Activated CD4-positive, CD25-positive, alpha-beta regulatory T cell (primary cell): ENCODE results near the gene C3orf52.
"Not testable (repeated sequence)": the region's sequence is repeated elsewhere in the genome, so short reads cannot be mapped to it uniquely, and the experiment has no call there.

ENCODE experiments used
- DNase-seq, 4 experiments: peaks; one replicate each; lab custom pipeline; 2025; lab: John Stamatoyannopoulos, UW

The C3orf52 gene

DNA sequence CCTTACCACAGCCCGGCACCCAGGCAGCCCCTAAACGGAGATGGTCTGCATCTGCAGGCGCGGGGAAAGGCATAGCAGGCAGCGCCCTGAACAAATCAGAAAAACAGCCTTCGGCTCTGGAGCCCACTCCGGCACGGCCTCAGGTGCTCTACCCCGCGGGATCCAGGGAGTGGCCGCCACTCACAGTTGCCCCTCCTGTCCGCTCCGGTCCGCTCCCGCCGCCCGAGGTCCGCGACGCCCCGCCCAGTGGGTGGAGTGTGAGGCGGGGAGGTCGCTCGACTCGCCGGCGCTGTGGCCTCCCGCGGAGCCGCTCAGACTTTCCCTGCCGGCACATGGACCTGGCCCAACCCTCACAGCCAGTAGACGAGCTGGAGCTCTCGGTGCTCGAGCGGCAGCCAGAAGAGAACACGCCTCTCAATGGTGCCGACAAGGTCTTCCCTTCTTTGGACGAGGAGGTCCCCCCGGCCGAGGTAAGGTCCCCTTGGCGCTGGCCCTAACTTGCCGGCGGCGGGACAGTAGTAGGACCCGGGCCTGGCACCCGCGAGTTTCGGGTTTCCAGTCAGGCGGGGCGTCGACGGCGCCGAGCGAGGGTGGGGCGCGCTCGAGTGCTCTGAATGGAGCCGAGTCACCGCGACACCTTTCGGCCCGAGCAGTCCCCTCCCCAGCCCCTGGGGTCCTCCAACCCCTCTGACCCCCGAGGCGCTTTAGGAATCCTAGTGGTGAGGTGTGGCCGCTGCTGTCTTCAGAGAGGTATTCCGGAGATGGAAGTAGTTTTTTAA, at the start of gene C3orf52:
Gene C3orf52, plus strand, starts transcription at position 314 of the 779 bp plus-strand sequence. Its CDS starts 19 bp downstream, at position 333.
- peak; percentile 6 to 17 (median 12) for DNase-seq

DNA sequence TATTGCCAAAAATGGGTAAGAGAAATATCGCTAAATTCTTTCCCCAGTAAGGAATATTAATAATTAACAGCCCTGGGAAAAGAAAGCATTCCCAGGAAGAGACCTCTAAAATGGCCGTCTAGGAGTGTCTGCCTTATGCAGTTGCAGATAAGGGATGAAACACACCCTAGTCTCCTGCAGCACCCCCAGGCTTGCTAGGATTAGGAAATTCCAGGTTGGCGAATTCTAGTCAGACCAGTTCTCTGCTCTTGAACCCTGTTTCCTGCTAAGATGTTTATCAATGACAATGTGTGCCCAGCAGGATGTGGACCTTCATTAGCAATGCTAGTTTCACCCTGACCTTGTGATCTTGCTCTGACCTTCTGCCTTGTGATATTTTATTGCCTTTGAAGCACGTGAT, 49.0 kb upstream of the C3orf52 start:
- DNase-seq, result not testable (repeated sequence)

DNA sequence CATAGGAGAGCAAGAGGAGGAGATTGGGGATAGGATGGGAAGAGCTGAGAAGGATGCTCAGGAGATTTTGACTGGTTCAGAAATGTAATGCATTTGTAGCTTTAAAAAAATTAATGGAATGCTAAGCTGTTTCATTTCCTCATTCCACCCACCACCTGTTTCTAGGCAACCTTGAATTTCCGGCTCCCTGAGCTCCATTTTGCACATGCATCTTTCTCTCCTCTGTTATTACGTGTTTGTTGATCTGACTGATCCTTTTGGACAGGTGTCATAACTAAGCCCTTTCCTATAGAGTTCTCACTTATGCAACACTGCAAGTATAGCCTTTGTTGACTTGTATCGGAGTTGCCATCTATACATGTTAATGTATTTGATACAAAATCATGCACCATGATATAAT, 47.3 kb upstream of the C3orf52 start:
- no peak for DNase-seq

DNA sequence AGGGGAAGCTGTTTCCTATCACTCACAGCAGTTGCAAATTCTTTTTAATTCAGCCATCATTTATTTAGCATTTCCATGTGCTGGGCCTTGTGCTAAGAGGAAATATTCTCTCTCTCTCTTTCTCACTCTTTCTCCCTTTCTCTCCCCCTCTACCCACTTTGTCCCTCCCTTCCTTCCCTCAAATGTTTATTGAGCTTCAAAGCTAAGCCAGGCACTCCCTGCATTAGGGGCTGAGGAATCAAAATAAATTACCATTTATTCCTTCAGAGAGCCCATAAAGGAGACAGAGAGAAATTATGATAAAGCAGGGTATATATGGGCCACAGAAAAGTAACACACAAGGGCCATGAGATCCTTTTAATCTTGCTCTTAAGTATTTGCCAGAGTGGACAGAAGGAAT, 44.9 kb upstream of the C3orf52 start:
- DNase-seq, result no peak

GRCh38 chr3:112042842-112043280, 43.3 kb upstream of the C3orf52 start:
- no peak for DNase-seq

- peak in 1 of 4 experiments; percentile 12 for DNase-seq
Measured at GRCh38 chr3:112043621-112044201, 42.5 kb upstream of the C3orf52 start.

GRCh38 chr3:112046599-112046998, 39.6 kb upstream of the C3orf52 start:
- DNase-seq, result no peak

DNA sequence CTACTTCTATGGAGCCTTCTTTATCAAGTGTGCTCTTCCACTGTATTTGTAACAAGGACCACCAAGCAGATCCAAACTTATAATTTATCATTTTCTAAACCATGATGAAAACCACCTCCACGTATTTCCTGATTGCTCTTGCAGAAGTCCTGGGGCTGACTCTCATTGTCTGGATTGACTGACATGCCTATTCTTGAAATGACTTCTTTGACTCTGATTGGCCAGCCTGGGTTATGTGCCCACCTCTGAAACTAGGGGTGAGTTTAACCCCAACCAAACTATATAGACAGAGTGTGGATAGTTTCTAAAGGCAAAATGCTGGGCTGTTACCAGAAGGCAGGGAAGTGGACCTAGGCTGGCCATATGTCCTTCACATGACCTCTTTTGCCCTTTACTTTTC, 38.9 kb upstream of the C3orf52 start:
- DNase-seq, result no peak

DNA sequence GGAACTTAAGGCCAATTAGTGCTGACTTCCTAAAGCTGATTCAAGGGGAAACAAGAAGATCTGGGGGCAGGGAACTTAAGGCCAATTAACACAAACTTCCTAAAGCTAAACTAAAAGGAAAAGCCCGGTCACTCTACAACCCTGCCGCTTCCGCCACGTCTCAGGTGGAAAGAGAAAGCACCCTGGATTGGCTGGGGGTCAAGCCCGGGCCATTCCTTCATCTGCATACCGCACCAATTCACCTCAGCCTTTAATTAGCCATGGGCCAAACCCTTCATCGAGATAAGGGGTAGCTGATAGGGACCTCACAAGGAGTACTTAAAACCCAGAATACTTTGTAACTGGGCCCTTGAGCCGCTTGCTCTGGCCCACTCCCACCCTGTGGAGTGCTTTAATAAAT, 37.3 kb upstream of the C3orf52 start:
- DNase-seq, result no peak

GRCh38 chr3:112053229-112053628, 33.0 kb upstream of the C3orf52 start:
- no peak for DNase-seq

GRCh38 chr3:112056451-112056929, 29.7 kb upstream of the C3orf52 start:
- no peak for DNase-seq

DNA sequence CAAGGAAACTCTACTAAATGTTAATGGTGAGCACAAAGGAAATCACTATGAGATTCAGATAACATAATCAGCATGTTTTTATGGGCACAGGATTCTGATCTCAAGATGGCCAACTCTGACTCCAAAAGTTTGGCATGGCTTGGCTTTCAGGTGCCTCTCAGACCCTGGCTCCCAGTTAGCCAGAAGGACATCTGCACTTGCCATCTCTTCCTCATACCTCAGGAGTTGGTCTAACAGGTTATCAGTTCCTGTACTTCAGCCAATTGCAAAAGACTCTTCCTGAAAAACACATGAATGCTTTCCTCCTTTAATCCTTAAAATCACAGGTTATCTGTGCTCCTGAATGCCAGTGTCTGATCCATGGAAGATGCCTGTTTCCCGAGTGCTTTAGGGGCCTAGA, 26.7 kb upstream of the C3orf52 start:
- DNase-seq, result no peak

DNA sequence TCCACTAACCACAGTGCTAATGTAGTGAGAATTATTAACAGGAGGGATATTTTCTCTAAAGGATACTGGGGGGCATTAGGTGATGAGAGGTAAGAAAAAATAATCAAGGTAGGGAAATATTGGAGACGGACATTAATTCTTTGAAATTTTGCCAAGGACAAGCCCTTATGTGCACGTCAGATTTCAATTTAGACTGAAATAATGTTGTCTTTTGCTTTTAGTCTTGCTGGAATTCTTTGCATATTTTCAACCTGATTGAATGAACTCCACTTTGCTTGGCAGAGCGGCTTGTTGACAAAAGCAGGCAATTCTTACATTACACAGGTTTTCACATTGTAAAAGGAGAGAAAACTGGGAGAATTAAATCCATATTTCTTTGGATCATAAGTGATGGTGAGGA, 25.0 kb upstream of the C3orf52 start:
- DNase-seq, result no peak

GRCh38 chr3:112072387-112073060, 13.7 kb upstream of the C3orf52 start:
- DNase-seq, result peak in 2 of 4 experiments; percentile 43 to 57

DNA sequence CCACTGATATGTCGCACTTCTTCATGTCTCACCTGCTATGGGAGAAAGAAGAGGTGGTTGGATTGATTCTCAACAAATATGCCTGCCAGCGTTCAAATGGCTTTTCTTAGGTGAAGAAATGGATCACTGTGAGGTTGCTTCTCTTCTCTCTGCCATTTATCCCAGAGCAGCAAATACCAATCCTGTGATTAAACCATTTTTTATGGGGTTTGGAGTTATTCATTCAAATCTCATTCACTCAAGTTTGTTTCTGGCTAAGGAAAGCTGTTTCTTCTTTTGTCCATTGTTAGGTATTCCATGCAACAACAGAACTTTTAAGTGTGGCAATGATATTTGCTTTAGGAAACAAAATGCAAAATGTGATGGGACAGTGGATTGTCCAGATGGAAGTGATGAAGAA, 12.2 kb upstream of the C3orf52 start:
- DNase-seq, result no peak

DNA sequence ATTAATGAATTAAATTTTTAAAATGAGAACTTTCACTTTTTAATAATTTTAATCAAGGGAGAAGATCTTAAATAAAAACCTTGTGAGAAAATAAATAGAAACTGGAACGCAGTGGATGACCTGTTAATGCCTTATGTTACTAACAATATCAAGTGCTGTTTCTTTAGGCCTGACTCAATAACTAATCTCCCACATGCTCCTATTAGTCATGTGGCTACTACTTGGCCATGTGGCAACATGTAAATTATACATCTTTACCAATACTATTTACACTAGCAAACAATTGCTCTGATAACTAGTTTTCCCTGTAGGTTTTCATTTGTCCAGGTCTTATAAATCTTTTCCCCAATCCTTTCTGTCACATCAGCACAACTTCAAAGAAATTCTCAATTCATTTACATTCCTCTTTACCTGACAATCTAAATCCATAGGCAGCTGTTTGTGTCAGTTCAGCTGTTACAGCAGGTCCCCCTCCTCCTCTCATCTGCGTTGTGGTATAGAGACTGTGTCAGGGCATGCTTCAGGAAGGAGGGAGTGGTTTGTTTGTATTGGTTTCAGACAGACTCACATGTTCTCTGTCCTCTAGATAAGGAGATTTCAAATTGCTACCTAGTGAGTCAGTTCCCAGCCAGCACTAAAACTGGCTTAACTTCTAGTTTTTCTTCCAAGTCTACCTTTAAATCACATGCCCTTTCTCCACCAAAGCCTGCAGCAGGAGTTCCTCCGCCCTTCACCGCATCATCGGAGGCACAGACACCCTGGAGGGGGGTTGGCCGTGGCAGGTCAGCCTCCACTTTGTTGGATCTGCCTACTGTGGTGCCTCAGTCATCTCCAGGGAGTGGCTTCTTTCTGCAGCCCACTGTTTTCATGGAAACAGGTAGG, 11.3 kb upstream of the C3orf52 start:
- no peak for DNase-seq

DNA sequence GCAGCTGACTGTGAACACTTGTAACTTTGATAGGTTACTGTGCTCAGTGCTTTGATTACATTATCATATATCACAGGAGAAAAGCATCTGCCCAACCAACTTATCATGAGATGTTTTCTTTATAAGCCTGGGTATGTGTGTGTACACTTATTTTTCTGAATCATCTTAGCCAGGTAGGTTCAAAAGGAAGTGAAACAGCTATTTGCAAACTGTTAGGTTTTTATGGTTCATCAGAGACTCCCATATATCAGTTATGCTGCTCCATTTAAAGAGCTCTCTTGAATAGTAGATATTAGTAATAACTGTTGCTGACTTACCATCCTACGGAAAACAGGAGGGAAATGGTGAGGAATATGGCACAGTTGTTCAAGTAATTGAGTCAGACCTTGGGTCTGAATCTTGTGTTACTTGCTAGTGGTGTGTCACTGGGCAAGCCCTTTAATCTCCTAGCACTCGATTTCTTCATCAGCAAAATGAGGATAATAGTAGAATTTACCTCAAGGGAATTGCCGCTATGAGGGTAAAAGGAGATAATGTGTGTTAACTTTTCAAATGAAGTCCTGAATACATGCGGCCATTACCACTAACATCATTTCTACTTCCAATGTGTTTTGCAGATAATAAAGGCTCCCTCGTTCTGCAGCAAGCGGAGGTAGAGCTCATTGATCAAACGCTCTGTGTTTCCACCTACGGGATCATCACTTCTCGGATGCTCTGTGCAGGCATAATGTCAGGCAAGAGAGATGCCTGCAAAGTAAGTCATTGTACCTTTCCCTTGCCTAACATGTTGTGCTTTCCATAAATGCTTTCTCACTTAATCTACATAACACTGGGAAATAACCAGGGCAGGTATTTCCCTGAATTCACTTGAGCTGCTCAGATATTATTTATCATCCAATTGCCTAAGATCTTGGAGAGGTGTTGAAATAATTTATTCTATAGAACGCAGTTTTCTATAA, 7.8 kb upstream of the C3orf52 start:
- DNase-seq, result no peak

DNA sequence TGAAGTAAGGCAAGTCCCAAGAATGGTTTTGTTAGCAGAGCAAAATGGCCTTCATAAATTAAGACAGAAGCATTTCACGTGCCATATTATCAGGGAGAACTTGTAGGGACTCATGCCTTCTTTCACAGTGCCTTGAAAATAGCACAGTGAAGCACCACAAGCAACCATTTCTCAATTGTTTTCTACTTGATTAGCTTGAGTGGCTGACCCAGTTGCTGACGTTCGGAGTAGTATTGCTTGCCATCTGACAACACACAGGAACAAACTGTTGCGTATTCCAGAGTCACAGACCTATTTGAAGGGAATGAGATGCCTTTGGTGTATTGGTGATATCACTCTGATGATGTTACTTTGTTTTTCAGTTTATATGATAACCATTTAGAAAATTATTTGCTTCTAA, 3.0 kb upstream of the C3orf52 start:
- DNase-seq, result no peak

GRCh38 chr3:112084980-112085705, 1.0 kb upstream of the C3orf52 start:
- DNase-seq, result no peak

GRCh38 chr3:112085735-112086075, 484 bp upstream of the C3orf52 start:
- no peak for DNase-seq
